HL-60 (cell line): ENCODE results near the gene LAMA2.

Experiments used
- DNase-seq, 2 experiments: peaks; one replicate each; pipeline ENCODE4 v3.0.0-alpha.2; 2010 to 2020; ENCODE audit warnings: low read depth in 1 of 2, low spot score in 1 of 2
- H3K27ac ChIP-seq: fragments of 250-450 bp; sonication (Bioruptor Pico); replicated peaks from 2 replicates; pipeline ENCODE4 v1.5.1; 2020; ENCODE audit warnings: mild to moderate bottlenecking, moderate library complexity
- H3K27me3 ChIP-seq: fragments of 250-450 bp; sonication (Bioruptor Pico); 2 replicates; pipeline ENCODE4 v1.5.1; 2021; ENCODE audit warnings: mild to moderate bottlenecking, moderate library complexity; ENCODE audit not compliant: insufficient read depth, poor library complexity, severe bottlenecking
- H3K4me3 ChIP-seq: replicated peaks from 2 replicates; pipeline ENCODE4 v1.5.1; 2011; ENCODE audit warnings: mild to moderate bottlenecking, control low read depth, low read length; ENCODE audit not compliant: insufficient read depth
- CTCF ChIP-seq: IDR thresholded peaks from one replicate; pipeline ENCODE4 v1.5.1; 2011; ENCODE audit warnings: low read length, control low read depth, inconsistent platforms; ENCODE audit not compliant: insufficient read depth
- GABPA ChIP-seq: IDR thresholded peaks from 2 replicates; pipeline ENCODE4 v1.6.1; 2012; ENCODE audit warnings: low read depth
- POLR2AphosphoS5 ChIP-seq: IDR thresholded peaks from 2 replicates; pipeline ENCODE4 v1.6.1; 2012; ENCODE audit warnings: low read depth
- REST ChIP-seq: IDR thresholded peaks from 2 replicates; pipeline ENCODE4 v1.6.1; 2012; ENCODE audit warnings: low read depth; ENCODE audit not compliant: insufficient replicate concordance
- SPI1 ChIP-seq: IDR thresholded peaks from 2 replicates; pipeline ENCODE4 v1.6.1; 2012; ENCODE audit warnings: low read depth, mild to moderate bottlenecking, borderline replicate concordance
- long read RNA-seq: library from polyadenylated mRNA; unstranded; transcript quantifications from one replicate; pipeline ENCODE4 v2.0.0, GENCODE V29; 2020

Gene LAMA2
- long read RNA-seq, result 0 reads

- TF ChIP-seq GABPA (no peak), CTCF (no peak), REST (no peak), POLR2AphosphoS5 (no peak), SPI1 (no peak)
- Histone ChIP-seq H3K27ac (no peak within 1 kb of the TSS), H3K27me3 (peaks cover 7% of the 10 kb centered on the region), H3K4me3 (no peak within 1 kb of the TSS)
- DNase-seq, result no peak
Observed at GRCh38 chr6:128882991-128883611, at the start of gene LAMA2. TSS of gene LAMA2 (plus strand) at chr6:128883138. CDS start at chr6:128883246, 108 bp downstream.

GRCh38 chr6:128836761-128837160 lies 46.2 kb upstream of the LAMA2 start:
- no peak overlapping the region for H3K4me3 ChIP-seq
- H3K27ac ChIP-seq, result no peak overlapping the region
- no peaks in the 10 kb centered on the region for H3K27me3 ChIP-seq
- no peak for DNase-seq
- TF ChIP-seq REST, result no peak
- TF ChIP-seq POLR2AphosphoS5, result no peak
- TF ChIP-seq GABPA, result no peak
- no peak for TF ChIP-seq CTCF
- TF ChIP-seq SPI1, result no peak

- H3K27ac ChIP-seq, result no peak overlapping the region
- H3K27me3 ChIP-seq, result no peaks in the 10 kb centered on the region
- TF ChIP-seq GABPA (no peak), REST (no peak), POLR2AphosphoS5 (no peak), SPI1 (no peak), CTCF (no peak)
- no peak for DNase-seq
- H3K4me3 ChIP-seq, result no peak overlapping the region
Observed at GRCh38 chr6:128841518-128841917, 41.4 kb upstream of the LAMA2 start.
